Measurements from ENCODE around the gene ANXA3.

- TF ChIP-seq EP300 (IDR thresholded peaks at IDR 0.05) (no peak), POLR2AphosphoS5 (IDR thresholded peaks at IDR 0.05) (no peak), POLR2A (IDR thresholded peaks at IDR 0.05) (no peak)
- TF ChIP-seq, protein P1, sequence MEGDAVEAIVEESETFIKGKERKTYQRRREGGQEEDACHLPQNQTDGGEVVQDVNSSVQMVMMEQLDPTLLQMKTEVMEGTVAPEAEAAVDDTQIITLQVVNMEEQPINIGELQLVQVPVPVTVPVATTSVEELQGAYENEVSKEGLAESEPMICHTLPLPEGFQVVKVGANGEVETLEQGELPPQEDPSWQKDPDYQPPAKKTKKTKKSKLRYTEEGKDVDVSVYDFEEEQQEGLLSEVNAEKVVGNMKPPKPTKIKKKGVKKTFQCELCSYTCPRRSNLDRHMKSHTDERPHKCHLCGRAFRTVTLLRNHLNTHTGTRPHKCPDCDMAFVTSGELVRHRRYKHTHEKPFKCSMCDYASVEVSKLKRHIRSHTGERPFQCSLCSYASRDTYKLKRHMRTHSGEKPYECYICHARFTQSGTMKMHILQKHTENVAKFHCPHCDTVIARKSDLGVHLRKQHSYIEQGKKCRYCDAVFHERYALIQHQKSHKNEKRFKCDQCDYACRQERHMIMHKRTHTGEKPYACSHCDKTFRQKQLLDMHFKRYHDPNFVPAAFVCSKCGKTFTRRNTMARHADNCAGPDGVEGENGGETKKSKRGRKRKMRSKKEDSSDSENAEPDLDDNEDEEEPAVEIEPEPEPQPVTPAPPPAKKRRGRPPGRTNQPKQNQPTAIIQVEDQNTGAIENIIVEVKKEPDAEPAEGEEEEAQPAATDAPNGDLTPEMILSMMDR (IDR thresholded peaks at IDR 0.05), result no peak
Measured at GRCh38 chr4:78659264-78659663, 107.7 kb downstream of the ANXA3 start.

Data from stomach (tissue), 4 donors.